HG02798 (cell line): ENCODE data around the gene ADAM22.

Experiments used
- ATAC-seq: cut with Tn5 transposase; IDR thresholded peaks from one replicate; pipeline ENCODE4 v1.9.1; 2021; ENCODE audit warnings: mild to moderate bottlenecking; ENCODE audit not compliant: unreplicated experiment, poor library complexity

The ADAM22 gene

DNA sequence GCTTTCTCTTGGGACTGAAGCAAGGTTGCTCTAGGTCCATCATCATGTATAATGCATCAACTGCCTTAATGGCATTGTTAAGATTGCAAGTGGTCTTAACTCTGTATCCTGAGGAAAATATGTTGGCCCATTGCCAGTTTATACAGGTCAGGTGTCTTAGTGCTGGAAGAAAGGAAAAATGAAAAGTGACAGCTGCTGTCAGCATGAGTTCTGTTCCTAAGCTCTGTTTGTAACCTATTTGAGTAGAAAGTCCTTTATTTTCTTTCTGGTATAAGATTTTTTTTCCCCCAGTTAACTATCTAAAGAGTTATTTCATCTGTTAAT lies 158.6 kb downstream of the ADAM22 start:
- no peak for ATAC-seq

DNA sequence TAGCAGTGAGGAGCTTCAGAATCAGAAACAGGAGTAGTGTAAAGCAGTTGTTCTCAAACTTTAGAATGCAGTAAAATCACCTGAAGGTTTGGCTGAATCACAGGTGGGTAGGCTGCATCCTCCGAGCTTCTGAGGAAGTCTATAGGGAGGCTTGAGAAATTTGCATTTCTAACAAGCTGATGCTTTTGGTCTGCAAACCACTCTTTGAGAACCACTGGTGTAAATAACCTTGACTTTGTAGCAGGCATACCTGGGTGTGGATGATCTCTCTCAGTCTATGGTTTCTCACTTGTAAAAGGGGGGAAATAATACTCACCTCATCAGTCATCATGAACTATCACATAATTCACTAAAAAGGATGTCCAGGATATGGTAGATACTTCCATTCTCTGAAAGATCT lies 167.7 kb downstream of the ADAM22 start:
- ATAC-seq, result peak; percentile 80

DNA sequence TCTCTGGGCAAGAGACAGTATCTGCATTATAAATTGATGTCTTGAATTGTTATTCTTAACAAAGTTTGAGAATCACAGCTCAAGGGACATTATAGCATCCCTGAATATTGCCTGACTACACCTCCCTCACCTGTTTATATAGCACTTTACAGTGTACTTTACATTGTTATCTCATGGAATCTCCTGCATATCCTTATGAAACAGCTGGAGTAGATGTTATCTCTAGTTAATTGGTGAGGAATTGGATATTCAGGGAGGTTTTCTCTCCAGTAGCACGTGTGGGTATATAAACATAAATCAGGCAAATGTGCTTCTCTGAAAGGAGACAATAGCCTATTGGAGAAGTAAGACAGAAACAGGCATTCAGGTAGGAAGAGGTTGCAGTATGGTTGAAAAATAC lies 168.6 kb downstream of the ADAM22 start:
- no peak for ATAC-seq

DNA sequence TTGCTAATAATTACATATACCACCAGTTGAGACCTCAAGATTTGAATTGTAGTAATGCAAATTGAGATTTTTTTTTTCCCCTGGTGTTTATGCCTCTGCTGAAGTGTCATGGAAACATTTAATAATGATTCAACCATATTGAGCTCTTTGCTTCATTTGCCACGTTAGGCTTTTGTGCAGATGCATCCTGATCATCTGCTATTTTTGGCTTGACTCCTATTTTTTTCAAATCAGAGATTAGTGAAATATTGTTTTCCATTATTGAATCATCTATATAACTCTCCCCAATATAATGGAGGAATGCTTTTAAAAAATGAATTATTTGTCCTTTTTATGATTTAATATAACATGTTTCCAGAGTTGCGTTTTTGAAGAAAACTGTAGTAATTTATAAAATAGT lies 170.7 kb downstream of the ADAM22 start:
- ATAC-seq, result no peak

DNA sequence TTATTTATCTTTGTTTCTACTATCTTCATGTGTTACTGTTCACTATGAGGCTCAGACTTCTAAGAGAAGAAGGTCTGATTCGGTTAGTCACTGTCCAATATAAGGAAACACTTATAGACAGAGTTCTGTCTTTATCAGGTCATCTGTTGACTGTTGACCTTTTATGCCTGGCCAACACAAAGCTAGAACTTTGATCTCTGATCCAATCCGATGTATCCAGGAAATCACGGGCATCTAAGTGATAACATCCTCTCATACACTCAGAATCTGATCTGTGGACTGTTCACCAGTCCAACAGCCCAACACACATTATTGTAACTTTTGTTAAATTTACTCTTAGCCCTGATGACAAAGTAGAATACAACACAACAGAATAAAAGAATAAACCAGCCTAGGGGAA lies 171.2 kb downstream of the ADAM22 start:
- no peak for ATAC-seq

DNA sequence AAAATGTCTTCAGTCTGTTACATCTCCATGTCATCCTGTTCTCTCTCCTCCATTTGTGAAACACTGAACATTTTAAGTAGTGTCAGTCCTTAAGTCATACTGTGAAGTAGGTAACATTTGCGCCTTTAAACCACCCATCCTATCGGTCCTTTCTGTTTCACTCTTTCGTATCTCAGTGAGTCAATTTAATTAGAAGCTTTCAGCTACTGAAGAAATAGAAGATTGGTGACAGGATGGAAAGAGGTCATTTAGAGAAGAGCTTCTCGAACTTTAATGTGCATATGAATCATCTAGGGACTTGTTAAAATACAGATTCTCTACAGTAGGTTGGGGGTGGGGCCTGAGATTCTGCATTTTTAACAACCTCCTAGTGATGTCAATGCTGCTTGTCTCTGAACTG lies 172.4 kb downstream of the ADAM22 start:
- ATAC-seq, result no peak

DNA sequence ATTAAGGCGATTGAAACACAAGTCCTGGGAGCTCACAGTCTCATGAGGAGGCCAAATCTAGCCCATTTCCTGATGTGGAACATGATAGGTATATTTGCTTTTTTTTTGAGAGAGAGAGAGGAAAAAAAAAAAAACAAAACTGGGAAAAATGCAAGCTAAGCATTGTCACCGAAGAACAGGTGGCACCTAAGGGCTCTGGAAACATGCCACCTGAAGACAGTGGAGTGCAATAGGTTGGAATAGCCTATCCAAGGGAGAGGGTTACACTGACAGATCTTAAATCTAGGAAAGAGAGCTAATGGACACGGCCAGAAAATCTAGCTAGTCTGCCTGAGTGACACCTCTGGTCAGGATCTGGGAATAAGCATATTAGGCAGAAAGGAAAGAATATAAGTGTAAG lies 175.6 kb downstream of the ADAM22 start:
- no peak for ATAC-seq

DNA sequence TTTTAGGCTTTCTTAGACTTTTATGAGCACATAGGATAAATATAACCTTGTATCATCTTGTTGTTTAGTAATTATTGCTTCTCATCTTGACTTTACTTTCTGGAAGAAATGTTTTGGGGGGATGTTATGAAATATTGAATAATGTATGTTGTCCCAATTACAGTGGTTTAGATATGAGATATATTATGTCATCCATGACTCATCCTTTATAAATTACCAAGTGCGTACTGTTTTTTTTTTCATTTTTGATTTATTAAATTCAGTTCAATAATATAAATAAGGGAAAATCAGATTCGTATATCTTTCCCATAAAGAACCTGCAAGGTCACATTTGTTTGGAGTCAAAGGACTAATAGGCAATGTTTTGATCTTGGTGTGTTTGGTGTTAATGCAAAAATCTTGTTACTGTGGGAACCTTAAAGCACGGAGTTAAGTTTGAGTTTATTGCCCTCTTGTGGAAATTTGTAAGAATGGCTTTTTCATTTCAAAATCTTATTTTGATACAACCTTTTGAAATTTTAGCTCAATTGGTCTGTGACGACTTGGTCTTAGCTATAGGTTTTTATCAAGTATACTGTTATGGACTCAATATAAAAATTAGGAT lies 177.2 kb downstream of the ADAM22 start:
- ATAC-seq, result peak; percentile 63

DNA sequence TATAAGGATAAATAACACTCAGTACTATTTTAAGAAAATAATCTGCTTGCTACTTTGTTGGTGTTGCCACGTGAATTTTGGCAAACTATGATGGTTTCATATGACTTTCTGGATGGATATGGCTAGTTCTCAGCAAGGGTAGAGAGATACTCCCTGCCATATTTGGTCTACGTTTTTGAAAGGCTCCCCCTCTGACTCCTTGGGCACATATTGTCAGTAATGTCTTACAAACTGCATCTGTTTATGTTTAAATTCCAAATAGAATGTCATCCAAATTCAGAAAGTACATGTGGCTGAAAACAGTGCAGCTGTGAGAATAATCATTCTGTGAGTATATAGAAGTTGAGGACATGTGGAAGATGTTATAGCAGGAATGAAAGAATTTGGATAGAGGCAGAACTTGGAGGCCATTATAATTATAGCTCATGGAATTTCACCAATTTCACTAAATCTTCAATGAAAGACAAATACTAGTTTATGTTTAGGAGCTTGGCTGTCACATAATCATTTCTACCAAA lies 178.0 kb downstream of the ADAM22 start:
- no peak for ATAC-seq

DNA sequence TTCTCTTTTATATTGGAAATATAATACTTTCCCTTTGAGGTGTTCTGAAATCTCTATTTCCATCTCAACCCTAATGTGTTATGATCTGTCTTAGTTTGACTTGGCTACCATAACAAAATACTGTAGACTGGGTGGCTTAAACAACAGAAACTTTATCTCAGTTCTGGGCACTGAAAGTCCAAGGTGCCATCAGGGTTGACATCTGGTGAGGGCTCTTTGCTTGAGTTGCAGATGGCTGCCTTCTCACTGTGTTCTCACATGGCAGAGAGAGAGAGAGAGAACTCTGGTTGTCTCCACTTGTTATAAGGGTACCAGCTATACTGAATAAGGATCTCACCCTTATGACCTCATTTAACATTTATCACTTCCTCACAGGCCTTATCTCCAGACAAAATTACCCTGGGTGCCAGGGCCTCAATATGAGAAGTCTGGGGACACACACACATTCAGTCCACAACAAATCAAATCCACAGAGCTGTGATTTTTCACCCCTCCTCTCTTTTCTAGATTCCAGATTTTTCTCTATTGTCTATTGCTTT lies 181.3 kb downstream of the ADAM22 start:
- ATAC-seq, result no peak

DNA sequence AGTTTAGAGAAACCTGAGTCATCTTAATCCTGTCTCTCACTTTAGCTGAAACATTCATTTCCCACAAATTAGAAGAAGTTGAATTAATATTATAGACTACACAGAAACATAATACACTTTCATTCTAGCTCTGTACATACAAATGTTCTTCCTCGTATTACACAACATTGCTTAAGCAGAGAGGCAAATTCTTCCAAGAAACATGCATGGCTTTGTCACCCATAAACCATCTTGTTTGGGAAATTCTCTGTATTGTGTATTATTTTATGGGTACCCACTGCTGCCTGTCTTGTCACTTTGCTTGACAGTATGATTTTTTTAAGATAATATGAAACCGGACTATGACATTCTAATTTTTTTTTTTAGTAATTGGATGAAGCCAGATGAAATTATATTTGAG lies 181.8 kb downstream of the ADAM22 start:
- ATAC-seq, result no peak

DNA sequence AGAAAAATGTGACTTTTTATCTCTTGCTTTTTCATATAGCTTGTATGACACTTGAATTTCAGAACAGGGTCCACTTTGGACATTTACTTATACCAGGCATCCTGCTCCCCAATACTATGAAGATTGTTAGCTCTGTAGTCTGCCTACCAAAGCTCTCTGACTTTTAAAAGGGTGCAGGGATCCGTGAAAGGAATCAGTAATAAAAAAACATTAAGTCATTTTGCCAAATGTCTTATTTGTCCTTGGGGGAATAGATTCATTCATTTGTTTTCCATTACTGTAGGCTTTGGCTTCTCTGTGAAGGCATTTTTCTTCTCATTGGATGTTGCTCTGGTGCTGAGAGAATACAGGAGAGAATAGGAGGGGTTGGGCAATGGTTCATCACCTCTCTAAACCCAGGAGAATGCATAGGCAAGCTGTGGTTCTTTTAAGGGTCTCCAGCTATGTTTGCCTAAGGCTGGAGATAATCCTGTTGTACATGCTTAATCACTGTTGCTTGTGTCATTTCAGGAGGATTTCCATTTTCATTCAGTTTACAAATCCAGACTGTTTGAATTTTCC lies 182.3 kb downstream of the ADAM22 start:
- ATAC-seq, result no peak

DNA sequence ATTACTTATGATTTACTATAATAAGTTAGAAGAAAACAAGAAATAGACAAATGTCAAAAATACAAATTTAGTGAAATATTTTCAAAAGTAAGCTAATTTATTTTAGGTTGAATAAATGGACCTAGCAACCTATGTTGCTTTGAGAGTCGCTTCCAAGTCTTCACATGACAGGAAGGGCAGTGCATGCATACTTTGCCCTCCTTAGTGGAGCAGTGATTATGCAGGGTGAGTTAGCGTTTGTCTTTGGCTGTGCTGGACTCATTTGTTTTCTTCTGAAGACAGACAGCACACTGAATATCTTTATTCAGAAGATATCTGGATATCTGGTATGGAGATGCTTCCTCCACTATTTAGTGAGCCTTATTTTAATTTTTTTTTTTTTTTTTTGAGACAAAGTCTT lies 183.3 kb downstream of the ADAM22 start:
- ATAC-seq, result no peak

DNA sequence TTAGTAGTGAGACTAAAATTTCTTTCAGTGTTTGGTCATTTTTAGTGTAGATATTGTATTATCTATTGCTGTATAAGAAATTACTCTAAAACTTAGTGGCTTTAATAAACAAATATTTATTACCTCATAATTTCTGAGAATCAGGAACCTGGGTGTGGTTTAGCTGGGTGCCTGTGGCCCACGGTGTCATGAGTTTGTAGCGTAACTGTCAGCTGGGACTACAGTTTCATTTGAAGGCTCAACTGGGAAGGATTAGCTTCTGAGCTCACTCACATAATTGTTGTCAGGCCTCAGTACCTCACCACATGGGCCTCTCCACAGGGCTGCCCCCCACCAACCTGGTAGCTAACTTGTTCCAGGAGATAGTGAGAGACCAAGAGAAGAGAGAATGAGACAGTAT lies 187.3 kb downstream of the ADAM22 start:
- ATAC-seq, result no peak

DNA sequence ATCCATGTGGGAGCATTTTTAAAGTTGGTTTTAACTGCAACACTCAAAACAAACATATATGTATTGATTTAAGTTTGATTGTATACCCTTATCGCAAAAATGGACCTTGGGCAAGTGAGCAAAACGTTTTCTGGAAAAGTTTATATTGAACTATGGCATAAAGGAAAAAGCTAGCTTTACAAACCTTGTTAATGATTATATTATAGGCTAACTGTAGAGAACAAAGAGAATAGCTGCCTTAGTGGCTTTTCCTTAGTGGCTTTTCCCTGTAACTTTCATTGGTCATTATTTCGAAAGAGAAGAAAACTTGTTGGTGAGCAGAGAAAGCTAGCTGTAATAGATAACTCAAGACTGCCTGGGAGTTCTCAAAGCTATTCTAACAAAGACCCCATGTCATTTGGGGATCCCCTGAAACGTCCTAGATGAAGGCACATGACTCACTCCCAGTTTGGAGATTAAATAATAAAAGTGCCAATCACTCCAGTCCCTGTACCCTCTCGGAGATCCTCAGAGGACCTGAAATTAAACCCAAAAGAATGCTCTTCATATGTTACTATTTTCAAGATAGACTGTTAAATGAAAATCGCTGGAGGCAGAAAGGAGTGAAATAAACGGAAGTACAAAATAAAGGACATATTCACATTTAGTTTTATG lies 193.7 kb downstream of the ADAM22 start:
- no peak for ATAC-seq

DNA sequence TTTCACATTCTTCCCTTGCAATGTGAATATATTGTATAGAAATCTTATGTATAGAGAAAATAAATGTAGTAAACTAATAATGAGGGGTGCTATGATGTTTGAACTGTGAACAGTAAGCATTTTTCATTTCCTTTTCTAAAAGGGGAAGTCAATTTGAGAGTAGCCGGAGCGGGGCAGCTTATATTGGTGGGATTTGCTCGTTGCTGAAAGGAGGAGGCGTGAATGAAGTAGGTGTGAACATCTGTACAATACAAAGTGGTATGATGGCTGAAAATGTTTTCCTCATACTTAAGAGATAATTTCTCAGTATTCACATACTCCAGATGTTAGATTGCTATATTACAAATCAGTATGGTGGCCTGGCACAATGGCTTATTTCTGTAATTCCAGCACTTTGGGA lies 198.7 kb downstream of the ADAM22 start:
- peak; percentile 70 for ATAC-seq

DNA sequence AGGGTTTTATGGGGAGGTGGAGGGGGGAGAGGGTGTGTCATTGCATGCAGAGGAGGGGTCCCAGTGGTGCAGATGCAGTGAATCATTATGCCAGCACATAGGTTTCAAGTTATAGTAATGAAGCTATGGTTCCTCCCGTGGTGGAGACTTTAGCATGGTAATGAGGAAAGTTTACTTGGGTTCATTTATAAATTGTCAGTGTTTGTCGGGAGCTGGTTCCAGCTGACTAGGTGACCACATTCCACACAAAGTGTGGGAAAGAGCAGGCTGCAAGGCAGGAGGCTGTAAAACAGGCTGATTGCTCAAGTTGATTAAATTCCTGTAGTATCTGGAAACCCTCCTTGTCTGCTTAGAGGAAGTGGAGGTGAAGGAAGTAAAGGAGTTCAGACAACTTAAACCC lies 206.9 kb downstream of the ADAM22 start:
- ATAC-seq, result no peak

DNA sequence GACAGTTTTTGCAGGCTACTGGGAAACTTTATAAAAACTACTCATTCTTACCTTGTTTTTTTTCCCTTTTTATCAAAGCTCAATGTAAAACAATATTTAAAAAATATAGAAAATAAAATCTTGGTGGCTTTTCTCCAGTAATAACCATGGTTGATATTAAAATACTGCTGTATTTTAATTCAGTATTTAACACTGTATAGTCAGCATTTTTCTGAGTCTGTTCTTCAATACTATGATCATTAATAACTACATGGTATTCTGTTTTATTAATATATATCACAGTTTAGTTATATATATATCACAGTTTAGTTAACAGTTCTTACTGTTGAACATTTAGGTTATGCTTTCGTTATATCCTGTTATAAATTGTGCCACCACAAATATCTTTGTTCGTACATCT lies 207.4 kb downstream of the ADAM22 start:
- no peak for ATAC-seq

DNA sequence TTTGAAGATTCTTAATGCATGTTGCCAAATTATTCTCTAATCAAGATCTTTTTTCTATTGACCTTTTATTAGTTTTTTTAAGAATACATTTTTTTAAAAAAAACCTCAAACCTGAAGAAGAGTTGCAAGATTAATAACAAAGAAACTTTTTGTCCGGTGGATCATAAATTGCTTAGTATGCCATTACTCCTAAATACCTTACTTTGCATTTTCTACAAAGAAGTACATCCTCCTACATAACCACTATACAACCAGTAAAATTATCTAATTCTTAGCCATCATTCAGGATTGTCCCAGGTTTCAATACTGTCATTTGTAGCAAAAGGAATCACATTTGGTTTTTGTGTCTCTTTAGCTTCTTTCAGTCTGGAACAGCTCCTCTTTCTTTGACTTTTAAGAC lies 207.9 kb downstream of the ADAM22 start:
- no peak for ATAC-seq

DNA sequence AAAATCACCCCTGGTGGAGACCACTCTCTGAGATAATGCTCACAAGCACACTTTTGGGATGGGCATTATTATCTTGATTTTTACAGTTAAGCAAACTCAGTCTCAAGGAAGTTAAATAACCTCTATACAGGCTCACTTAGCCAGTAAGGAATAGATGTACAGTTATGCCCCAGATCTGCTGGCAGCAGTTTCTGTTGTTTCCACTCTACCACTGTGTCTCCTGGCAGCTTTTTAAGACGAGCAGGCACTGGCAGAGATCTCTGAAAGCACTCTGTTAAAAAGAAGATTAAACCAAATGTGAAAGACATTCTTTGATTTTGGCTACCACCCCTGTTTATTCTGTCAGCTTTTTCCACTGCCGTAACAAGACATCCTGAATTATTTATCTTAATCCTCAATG lies 212.6 kb downstream of the ADAM22 start:
- no peak for ATAC-seq

DNA sequence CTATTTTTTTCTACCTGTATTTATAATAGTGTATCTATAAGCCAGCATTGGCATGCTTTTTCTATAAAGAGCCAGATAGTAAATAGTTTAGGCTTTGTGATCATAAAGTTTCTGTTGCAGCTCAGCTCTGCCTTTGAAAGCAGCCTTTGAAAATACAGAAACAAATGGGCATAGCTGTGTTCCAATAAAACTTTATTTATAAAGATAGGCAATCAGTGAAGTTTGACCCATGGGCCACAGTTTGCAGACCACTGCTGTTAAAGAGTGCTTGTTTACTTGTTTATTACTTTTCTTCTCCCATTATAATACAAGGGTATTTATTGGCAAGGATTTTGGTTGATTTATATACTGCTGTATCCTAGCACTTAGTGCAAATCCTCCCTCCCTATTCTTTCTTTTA lies 213.3 kb downstream of the ADAM22 start:
- ATAC-seq, result no peak

DNA sequence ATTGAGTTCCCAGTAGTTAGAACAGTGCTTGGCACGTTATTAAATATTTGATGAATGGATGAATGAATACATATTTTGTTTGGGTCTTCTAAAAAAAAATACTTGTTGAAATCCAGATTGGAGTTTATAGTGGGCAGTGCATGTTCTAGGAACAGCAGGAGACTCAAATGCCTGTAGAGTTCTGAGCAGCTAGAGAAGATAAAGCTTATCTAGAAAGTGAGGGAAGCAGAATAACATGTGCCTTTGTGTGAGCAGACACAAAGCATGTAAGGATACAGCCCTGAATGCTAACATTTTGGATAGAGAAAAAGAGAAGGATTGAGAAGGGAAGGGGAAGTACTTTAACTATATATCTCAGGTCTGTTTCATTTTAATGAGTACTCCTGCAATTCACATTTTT lies 213.9 kb downstream of the ADAM22 start:
- ATAC-seq, result no peak
